Pons (tissue), 1 donor: Measurements from ENCODE around the gene IL3RA.
"Not testable (repeated sequence)": the region's sequence is repeated elsewhere in the genome, so short reads cannot be mapped to it uniquely, and the experiment has no call there.

Experiments used
- DNase-seq: peaks from one replicate; pipeline ENCODE4 v3.0.0-alpha.2; 2016; ENCODE audit warnings: low spot score

The IL3RA gene

DNA sequence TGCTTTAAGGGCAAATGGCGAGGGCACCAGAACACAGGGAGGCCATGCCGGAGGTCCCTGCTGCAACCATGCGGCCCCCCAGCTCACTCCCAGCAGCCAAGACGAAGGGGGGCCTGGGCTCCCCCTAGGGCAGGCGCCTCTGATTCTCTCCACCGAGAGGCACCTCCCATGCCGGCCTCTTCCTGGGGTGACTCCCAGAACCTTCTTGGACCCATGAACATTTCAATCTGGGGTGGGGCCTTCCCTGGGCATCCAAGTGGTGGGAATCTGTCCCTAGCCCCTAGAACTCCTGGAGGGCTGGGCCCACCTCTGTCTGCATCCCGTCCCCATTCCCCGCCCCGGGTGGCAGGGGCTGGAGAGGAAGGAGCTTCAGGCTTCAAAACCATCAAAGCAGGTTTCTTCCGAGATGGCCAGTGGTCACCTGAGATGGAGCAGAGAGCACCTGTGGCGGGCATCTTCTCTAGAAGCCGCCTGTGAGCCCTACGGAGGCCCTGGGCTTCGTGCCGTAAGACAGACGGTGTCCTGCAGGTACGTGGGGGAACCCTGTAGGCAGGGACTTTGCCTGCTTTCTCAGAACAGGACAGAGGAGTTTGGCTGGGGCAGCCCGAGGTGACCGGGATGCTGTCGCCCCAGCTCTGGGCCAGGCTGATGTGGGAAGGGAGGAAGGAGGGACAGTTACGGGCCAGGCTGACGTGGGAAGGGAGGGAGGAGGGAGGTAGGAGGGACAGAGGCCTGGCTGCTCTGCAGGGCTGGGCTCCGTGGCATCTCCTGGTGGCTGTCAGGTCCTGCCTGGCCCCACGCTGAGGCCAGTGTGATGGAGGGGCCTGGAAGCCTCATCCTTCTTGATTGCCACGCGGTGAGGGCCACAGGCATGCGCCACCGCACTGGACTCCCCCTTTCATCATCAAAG is 62.1 kb downstream of the IL3RA start:
- no peak for DNase-seq

DNA sequence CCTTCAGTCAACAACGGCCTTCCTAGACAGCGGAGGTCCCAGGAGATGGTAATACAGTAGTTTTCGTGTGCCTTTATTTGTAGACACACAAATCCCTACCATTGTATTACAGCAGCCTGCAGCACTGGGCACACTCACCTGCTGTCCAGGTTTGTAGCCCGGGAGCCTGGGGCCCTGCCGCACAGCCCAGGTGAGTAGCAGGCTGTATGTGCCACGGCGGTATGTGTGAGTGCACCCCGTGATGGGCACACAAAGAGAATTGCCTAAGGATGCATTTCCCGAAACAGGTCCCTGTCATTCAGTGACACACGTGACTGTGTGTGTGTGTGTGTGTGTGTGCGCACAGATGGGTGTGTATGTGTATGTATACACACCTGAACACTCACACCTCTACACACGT is 63.5 kb downstream of the IL3RA start:
- DNase-seq = no peak

DNA sequence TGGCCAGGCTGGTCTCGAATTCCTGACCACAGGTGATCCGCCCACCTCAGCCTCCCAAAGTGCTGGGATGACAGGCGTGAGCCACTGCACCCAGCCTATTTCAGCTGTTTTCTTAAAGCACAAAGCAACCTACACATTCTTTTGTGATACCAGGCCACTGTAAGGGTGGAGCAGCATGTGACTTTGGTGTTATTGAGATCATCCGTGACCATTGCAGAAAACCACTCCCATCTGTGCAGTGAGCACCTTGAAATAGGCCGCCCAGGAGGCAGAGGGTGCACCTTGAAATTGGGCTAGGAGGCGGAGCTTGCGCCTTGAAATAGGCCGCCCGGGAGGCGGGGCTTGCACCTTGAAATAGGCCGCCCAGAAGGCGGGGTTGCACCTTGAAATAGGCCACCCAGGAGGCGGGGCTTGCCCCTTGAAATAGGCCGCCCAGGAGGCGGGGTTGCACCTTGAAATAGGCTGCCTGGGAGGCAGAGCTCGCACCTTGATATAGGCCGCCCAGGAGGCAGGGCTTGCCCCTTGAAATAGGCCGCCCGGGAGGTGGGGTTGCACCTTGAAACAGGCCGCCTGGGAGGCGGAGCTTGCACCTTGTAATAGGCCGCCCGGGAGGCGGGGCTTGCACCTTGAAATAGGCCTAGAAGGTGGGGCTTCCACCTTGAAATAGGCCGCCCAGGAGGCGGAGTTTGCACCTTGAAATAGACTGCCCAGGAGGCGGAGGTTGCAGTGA is 64.3 kb downstream of the IL3RA start:
- no peak for DNase-seq

DNA sequence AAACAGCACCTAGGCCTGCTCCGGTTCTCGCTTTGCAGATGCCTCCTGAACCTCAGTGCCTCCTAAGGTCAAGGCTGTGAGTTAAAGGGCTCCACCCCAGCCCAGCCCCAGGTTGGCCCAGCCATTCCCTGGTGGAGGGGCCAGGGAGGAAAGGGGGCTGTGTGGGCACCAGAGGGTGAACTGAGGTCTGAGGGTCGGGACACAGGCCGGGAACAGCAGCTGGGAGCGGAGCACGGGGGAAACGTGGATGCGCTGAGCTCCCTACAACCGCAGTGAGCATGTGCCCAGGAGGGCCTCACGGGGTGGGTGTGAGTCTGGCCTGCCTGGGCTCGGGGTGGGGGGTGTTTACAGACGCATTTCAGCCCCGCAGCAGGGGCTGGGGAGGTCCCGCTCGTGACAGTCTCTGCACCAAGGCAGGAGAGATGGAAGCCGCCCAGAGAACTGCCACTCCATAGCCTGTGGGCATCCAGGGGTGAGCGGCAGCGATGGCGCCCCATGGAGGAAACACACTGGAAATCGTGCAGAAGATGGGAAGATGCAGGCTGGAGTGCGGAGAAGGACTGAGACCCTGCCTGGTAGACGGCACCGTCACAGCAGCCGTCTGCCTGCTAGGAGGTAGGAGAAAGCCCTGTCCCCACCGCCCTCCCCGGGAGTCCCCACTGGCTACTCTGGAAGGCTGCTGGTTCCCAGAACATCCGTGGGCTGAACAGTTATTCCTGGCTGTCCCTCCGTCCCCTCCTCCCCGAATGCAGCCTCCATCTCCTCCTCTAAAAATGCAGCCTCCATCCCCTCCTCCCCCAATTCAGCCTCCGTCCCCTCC is 65.2 kb downstream of the IL3RA start:
- DNase-seq = no peak

DNA sequence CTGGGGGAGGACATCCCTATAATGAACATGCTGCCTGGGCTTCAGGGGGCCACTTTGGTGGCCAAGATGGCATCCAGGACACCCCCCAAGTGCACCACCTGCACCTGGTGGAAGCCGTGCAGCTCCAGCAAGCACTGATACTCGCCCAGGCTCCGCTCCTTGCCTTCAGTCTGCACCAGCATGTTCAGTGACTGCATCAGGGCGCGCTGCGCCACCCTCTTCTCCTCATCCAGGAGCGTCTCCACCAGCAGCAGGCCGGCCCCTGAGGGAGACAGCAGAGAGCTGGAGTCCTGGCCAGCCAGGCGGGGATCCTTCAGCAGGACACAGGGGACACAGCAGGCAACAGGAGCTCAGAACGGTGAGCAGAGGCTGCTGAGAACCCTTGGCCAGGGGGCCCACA is 66.6 kb downstream of the IL3RA start:
- DNase-seq = no peak

DNA sequence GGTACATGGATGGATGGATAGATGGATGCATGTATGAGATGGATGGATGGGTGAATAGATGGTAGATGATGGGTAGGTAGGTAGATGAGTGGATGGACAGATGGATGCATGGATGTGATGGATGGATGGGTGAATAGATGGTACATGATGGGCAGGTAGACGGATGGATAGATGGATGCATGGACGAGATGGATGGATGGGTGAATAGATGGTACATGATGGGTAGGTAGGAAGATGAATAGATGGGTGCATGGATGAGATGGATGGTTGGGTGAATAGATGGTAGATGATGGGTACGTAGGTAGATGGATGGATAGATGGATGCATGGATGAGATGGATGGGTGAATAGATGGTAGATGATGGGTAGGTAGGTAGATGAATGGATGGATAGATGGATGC is 67.3 kb downstream of the IL3RA start:
- DNase-seq = not testable (repeated sequence)

DNA sequence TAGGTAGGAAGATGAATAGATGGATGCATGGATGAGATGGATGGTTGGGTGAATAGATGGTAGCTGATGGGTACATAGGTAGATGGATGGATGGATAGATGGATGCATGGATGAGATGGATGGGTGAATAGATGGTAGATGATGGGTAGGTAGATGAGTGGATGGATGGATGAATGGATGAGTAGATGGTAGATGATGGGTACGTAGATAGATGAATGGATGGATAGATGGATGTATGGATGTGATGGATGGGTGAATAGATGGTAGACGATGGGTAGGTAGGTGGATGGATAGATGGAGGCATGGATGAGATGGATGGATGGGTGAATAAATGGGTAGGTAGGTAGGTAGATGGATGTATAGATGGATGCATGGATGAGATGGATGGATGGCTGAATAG is 69.2 kb downstream of the IL3RA start:
- DNase-seq = not testable (repeated sequence)

DNA sequence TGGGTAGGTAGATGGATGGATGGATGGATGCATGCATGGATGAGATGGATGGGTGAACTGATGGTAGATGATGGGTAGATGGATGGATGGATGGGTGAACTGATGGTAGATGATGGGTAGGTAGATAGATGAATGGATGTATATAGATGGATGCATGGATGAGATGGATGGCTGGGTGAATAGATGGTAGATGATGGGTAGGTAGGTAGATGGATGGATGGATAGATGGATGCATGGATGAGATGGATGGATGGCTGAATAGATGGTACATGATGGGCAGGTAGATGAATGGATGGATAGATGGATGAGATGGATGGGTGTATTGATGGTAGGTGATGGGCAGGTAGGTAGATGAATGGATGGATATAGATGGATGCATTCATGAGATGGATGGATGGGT is 70.5 kb downstream of the IL3RA start:
- DNase-seq = no peak

DNA sequence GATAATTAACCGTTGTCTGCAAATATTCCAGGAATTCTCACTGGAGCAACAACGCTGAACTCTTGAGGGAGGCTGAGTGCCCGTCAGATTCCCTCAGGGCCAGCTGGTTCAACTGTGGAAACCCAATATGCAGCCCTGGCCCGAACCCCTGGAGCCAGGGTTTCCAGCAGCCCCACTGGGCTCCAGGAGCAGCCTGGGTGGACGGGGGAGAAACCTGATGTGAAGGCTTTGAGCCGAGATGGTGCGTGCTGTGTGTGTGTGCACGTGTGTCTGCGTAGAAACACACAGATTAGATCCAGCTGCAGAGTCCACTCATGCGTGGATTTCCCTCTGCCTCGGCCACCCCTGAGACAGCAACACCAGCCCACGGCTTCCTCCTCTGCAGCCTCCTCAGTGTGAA is 74.7 kb downstream of the IL3RA start:
- DNase-seq = no peak

DNA sequence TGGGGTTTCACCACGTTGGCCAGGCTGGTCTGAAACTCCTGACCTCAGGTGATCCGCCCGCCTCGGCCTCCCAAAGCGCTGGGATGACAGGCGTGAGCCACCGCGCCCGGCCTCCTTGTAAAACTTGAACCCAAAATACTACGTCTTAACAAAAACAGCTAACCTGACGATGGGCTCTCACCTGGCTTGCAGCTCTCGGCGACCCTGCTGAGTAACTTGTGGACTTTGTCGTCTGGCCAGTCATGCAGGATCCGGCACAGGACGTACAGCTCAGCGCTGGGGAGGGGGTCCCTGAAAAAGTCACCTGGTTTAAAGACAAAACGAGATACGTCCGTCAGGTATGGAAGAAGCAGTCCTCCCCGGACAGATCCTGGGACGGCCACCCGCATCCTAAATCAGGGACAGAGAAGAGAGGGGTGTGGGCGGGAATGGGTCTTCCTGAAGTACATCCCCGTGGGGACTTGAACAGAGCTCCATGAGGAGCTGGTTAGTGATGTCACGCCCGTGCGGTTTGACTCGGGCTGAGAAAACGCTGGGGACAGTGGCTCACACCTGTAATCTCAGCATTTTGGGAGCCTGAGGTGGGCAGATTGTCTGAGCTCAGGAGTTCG is 76.1 kb downstream of the IL3RA start:
- no peak for DNase-seq

DNA sequence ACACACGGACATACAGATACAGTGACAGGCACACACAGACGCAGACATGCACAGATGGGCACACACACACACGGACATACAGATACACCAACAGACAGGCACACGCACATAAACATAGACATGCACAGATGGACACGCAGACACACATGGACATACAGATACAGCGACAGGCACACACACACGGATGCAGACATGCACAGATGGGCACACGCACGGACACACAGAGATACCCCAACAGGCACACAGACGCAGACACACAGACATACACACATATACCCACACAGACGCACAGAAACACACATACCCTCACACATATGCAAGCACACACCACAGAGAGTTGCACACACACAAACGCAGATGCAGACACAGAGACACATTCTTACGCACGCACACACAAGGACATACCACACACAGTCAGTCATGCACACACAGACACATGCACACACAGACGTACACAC is 79.8 kb downstream of the IL3RA start:
- DNase-seq = no peak

DNA sequence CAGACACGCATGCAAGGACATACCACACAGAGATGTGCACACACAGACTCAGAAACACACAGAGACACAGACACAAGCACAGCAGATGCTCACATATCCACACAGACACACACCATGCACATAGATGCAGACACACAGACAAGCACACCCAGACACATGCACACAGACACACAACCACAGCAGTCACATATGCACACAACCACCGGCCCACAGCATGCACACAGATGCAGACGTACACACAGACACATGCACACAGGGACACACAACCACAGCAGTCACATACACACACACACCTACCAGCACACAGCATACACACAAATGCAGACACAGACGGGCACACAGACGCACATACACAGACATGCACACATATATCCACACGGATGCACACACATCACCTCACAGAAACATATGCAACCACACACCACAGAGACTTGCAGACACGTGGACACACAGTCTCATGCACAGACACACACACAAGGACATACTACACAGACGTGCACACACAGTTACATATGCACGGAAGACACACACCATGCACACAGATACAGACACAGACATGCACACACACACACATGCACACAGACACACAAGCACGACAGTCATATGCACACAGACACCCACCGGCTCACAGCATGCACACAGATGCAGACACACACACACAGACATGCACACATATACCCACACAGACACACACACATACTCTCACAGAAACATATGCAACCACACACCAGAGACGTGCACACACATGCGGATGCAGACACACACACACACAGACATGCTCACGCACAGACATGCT is 80.6 kb downstream of the IL3RA start:
- no peak for DNase-seq

DNA sequence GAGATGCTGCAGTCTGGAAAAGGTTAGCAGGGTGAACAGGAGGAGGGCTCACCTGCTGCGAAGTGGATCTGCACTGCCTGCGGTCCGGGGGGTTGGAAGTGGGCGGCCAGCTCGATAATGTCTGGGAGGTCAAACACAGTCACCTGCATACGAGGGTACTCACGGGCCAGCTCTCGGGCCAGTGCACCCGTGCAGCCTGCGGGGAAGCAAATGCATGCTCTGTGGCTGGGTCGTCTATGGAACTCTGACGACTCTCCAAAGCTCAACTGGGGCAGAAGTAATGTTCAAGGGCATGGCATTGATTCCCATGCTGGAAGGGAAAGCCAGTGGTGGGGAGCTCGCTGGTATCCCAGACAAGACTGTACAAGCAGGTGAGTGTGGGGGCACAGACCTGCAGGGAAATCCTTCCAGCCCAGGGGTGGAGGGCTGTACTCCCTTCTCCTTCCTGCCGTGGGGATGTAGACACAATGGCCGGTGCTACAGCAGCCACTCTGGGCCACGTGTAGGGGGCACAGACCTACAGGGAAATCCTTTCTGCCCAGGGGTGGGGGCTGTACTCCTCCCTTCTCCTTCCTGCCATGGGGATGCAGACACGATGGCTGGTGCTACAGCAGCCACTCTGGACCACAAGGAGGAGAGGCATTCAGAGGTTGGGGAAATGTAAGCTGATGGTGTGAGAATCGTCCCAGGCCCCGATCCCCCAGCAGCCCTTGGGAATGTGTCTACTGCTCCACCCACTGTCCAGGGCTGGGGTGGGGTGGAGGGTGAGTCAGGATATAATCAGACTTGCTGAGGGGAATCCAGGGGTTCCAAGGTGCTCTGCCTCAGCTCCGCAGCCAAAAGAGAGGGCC is 81.6 kb downstream of the IL3RA start:
- no peak for DNase-seq

DNA sequence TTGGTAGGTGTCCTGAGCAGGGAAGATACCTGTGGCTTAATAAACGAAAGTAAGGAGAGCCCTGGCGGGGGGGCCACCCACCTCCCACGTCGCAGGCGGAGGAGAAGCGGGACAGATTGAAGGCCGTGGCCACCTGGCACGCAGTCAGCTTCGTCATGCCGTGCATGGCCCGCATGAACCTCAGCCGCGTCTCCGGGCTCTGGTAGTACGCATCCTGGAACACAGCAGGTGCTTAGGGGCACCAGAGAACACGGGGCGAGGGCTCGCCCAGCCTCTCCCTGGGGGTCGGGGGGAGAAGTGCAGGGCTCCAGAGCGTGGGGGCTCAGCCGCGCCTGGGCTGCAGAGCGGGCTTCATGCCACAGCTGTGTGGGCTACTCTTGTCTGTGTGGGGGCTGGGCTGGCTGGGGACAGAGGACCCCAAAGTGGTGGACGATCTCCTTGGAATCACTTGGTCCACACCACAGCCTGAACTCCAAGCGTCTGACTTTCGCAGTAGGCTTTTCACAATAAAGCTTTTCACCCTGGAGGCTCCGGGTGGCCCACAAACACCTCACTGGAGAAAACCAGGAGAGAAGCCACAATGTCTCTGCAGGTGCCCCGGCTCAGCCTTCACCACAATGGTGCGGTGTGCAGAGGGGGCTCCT is 82.4 kb downstream of the IL3RA start:
- no peak for DNase-seq

DNA sequence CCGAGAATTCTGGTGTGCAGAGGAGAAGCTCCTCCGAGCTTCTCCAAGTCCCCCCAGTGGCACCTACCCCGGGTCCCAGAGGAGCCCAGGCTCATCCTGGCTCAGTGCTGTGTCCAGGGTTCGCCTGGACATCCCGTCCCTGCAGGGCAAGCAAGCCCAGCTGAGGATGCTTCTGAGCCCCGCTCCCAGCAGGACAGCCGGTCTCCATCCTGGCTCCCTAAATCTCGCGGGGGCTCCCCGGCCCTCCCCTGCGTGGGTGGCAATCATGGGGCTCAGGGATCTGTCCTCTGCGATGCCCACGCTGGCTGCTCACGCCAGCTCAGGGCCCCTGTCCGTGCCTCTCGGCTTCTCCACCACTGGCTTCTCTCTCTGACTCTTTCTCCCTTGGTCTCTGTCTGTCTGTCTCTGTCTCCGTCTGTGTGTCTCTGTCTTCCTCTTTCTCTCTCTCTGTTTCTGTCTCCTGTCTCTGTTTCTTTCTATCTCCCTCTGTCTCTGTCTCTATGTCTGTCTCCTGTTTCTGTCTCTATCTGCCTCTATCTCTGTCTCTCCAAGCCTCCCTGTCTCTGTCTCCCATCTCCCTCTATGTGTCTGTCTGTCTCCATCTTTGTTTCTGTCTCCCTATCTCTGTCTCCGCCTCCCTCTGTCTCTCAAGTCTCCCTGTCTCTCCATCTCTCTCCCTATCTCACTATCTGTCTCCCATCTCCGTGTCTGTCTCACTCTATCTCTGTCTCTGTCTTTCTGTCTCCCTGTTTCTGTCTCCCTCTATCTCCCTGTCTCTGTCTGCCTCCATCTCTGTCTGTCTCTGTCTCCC is 83.2 kb downstream of the IL3RA start:
- DNase-seq = no peak

DNA sequence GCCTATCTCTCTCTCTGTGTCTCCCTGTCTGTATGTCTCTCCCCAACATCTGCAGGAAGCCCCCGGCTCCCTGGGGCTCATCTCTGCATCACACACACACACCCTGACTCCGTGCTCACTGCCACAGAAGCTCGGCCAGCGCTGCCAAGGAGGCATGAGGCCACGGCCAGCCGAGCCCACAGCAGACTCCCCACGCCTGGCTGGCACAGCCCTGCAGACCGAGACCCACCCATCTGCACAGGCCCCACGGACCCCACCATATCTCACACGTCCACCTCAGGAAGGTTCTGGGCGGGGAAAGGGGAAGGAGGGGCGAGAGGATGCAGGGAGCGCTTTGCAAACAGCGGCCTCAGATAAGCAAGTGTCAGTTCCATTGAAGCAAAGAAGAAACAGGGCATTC is 83.8 kb downstream of the IL3RA start:
- DNase-seq = peak; percentile 30

DNA sequence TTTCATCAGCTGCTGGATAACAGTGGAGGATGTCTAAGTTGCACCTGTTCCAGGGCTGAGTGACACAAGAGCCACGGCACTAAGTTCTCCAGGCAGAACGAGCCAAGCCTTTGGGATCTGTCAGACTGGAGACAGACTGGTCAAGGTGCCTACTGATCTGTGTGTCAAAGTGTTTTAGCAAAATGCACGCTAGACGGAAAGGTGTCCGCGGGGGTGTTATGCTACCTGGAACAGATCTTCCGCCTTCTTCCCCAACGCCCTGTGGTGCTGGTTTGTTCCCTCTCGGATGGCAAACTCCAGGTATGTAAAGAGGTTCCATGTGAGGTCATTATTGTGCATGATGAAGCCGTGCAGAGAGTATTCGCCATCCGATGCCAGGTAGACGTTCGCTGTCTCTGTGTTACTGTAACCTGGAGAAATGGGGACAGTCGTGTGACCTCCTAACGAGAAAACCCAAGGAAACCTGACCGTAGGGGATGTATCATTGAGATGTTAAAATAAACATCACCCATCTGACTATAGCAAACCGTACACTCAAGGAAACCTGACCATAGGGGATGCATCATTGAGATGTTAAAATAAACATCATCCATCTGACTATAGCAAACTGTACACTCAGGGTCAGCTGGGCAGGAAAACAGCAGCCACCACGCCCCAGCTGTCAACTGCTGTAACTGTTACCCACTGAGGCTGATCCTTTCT is 85.0 kb downstream of the IL3RA start:
- DNase-seq = no peak

DNA sequence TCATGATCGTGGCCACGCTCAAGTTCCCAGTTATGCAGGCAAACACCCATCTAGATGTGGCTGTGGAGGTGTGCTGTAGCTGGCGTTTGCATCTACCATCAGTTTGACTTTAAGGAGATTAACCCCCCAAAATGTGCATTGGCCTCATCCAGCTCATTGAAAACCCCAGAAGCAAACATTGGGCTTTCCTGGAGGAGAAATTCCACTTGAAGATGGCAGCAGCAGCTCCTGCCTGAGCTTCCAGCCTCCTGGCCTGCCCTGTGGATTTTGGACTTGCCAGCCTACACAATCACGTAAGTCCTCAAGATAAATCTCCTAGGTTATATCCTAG is 85.5 kb downstream of the IL3RA start:
- DNase-seq = no peak
